Testis (tissue), 3 donors: ENCODE results near the gene TXN. TPM values are rescaled to one million over a fixed set of nuclear protein-coding genes. Genes with fewer than 3 reads are reported as not detected.

Experiments used
- DNase-seq: peaks from one replicate; pipeline ENCODE4 v3.0.0-alpha.2; 2019
- H3K27ac ChIP-seq, 2 donors: fragments of 200-600 bp; sonication (generic); one replicate each; pipeline ENCODE4 v1.5.1; 2019
- H3K27me3 ChIP-seq: fragments of 200-600 bp; sonication (generic); one replicate; pipeline ENCODE4 v1.5.1; 2019
- H3K36me3 ChIP-seq: fragments of 200-600 bp; sonication (generic); one replicate; pipeline ENCODE4 v1.5.1; 2017; ENCODE audit warnings: low read depth; ENCODE audit errors: missing control alignments
- H3K4me1 ChIP-seq: fragments of 200-600 bp; sonication (generic); one replicate; pipeline ENCODE4 v1.5.1; 2019
- H3K4me3 ChIP-seq, 2 donors: fragments of 200-600 bp; sonication (generic); one replicate each; pipeline ENCODE4 v1.5.1; 2017 to 2019
- H3K9me3 ChIP-seq: fragments of 200-600 bp; sonication (generic); one replicate; pipeline ENCODE4 v1.5.1; 2017
- POLR2A ChIP-seq: fragments of 450-650 bp; IDR thresholded peaks from one replicate; pipeline ENCODE4 v1.6.1; 2017; ENCODE audit warnings: antibody characterized with exemption, mild to moderate bottlenecking, moderate library complexity
- WGBS, 2 donors: methylation state at CpG; one replicate each; pipeline ENCODE4 v1.1.5; 2018; 5-methylcytosine and 5-hydroxymethylcytosine counted together
- intact Hi-C: fragments of 100-400 bp; cut with DNase I; formaldehyde crosslinking; loops from one replicate; pipeline ENCODE4 v1.15.1; 2023; ENCODE audit warnings: low total_unique reads
- polyA plus RNA-seq: library from polyadenylated mRNA; stranded (reverse); fragments of 350-450 nt; fragmentation: Illumina TruSeq; extraction: RNeasy Lipid Tissue Mini Kit (QIAGEN cat#74804); gene quantifications from one replicate; pipeline ENCODE4 v1.2.3, GENCODE V29; 2014; ENCODE audit warnings: low read depth, low replicate concordance; ENCODE audit not compliant: insufficient read depth
- total RNA-seq, 2 donors: library from RNA; depleted of rRNA; stranded (reverse); fragments of >200 nt; gene quantifications; one replicate each; pipeline ENCODE4 v1.2.3, GENCODE V29; 2016
- TF ChIP-seq, protein P1 (sequence below), 3 experiments: fragments of 450-650 bp in 2 of 3; fragments of 200-600 bp in 1 of 3; sonication (generic) in 1 of 3; IDR thresholded peaks; one replicate each; pipeline ENCODE4 v1.5.1; 2016 to 2019; ENCODE audit warnings: antibody characterized with exemption in 3 of 3, mild to moderate bottlenecking in 2 of 3, moderate library complexity in 1 of 3

The TXN gene
- total and polyA plus RNA-seq, 3 donors from 2014 or later, result 30.2 to 57.0 (median 31.7) TPM

DNA sequence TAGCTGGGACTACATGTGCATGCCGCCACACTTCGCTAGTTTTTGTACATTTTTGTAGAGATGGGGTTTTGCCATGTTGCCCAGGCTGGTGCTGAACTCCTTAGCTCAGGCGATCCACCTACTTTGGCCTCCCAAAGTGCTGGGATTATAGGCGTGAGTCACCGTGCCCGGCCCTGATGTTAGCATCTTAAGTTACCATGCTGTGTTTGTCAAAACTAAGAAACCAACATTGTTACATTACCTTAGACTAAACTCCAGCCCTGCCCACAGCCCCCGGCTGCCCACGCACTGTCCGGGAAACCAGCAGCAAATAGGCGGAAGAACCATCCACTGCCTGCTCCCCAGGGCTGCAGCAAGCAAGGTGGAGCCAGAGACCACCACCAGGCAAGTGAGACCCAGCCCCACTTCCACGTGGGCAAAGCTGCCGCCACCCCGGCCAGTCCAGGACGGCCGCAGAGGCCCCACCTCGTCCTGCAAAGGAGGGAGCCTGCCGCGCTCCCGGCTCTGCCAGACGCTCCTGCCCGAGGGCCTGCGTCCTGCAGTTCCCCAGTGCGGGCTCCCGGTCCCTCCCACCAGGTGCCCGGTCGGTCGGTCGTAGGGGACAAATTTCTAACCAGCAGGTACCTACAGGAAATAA lies 35.7 kb upstream of the TXN start:
- no peak for TF ChIP-seq POLR2A
- TF ChIP-seq, protein P1, sequence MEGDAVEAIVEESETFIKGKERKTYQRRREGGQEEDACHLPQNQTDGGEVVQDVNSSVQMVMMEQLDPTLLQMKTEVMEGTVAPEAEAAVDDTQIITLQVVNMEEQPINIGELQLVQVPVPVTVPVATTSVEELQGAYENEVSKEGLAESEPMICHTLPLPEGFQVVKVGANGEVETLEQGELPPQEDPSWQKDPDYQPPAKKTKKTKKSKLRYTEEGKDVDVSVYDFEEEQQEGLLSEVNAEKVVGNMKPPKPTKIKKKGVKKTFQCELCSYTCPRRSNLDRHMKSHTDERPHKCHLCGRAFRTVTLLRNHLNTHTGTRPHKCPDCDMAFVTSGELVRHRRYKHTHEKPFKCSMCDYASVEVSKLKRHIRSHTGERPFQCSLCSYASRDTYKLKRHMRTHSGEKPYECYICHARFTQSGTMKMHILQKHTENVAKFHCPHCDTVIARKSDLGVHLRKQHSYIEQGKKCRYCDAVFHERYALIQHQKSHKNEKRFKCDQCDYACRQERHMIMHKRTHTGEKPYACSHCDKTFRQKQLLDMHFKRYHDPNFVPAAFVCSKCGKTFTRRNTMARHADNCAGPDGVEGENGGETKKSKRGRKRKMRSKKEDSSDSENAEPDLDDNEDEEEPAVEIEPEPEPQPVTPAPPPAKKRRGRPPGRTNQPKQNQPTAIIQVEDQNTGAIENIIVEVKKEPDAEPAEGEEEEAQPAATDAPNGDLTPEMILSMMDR (IDR thresholded peaks at IDR 0.05), result no peak
- H3K27ac ChIP-seq, result no peak overlapping the region
- H3K27me3 ChIP-seq, result no peaks in the 10 kb centered on the region
- peak overlapping the region in 1 of 2 donors; percentile 30 for H3K4me3 ChIP-seq
- WGBS, 2 donors, result 68 to 70% methylated on average over 26 to 28 of the region's 28 CpGs
- no peaks in the 10 kb centered on the region for H3K9me3 ChIP-seq
- no peaks in the 10 kb centered on the region for H3K4me1 ChIP-seq
- no peaks in the 10 kb centered on the region for H3K36me3 ChIP-seq
- DNase-seq, result no peak
- intact Hi-C loops, result no loop called here

- H3K36me3 ChIP-seq, result no peaks in the 10 kb centered on the region
- no peak overlapping the region for H3K27ac ChIP-seq
- WGBS, 2 donors, result 78 to 90% methylated on average over 1 of the region's 1 CpG
- no peak for DNase-seq
- no peaks in the 10 kb centered on the region for H3K4me1 ChIP-seq
- H3K27me3 ChIP-seq, result no peaks in the 10 kb centered on the region
- intact Hi-C loops, result no loop called here
- H3K4me3 ChIP-seq, result no peak overlapping the region
- H3K9me3 ChIP-seq, result no peaks in the 10 kb centered on the region
- TF ChIP-seq, protein P1 (IDR thresholded peaks at IDR 0.05), result no peak
- no peak for TF ChIP-seq POLR2A
Measured at GRCh38 chr9:110290001-110290400, 33.7 kb upstream of the TXN start.

- H3K27me3 ChIP-seq, result no peaks in the 10 kb centered on the region
- no peaks in the 10 kb centered on the region for H3K36me3 ChIP-seq
- intact Hi-C loops, result no loop called here
- H3K9me3 ChIP-seq, result no peaks in the 10 kb centered on the region
- TF ChIP-seq, protein P1 (IDR thresholded peaks at IDR 0.05), result no peak
- no peak for TF ChIP-seq POLR2A
- DNase-seq, result no peak
- WGBS, 2 donors, result 59 to 68% methylated on average over 4 of the region's 4 CpGs
- H3K27ac ChIP-seq, result no peak overlapping the region
- no peak overlapping the region for H3K4me3 ChIP-seq
- no peaks in the 10 kb centered on the region for H3K4me1 ChIP-seq
Measured at GRCh38 chr9:110288503-110288902, 32.2 kb upstream of the TXN start.

DNA sequence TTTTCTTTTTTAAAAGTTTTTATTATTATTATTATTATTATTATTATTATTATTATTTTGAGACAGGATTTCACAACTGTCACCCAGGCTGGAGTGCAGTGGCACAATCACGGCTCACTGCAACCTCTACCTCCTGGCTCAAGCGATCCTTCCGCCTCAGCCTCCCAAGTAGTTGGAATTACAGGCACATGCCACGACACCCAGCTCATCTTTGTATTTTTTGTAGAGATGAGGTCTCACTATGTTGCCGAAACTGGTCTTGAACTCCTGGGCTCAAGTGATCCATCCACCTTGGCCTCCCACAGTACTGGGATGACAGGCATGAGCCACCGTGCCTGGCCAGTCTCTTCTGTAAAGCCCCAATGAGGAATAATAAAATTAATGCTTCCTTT lies 31.0 kb upstream of the TXN start:
- TF ChIP-seq, protein P1 (IDR thresholded peaks at IDR 0.05), result no peak
- TF ChIP-seq POLR2A, result no peak
- WGBS, 2 donors, result 95 to 97% methylated on average over 6 of the region's 6 CpGs
- no peaks in the 10 kb centered on the region for H3K9me3 ChIP-seq
- DNase-seq, result no peak
- no peak overlapping the region for H3K4me3 ChIP-seq
- no peaks in the 10 kb centered on the region for H3K27me3 ChIP-seq
- intact Hi-C loops, result no loop called here
- no peaks in the 10 kb centered on the region for H3K36me3 ChIP-seq
- H3K27ac ChIP-seq, result no peak overlapping the region
- H3K4me1 ChIP-seq, result no peaks in the 10 kb centered on the region

GRCh38 chr9:110284211-110284844 lies 28.0 kb upstream of the TXN start:
- WGBS, 2 donors, result 82 to 84% methylated on average over 6 of the region's 6 CpGs
- Histone ChIP-seq H3K36me3 (no peaks in the 10 kb centered on the region), H3K9me3 (no peaks in the 10 kb centered on the region), H3K4me1 (no peaks in the 10 kb centered on the region), H3K27ac (no peak overlapping the region), H3K4me3 (no peak overlapping the region), H3K27me3 (no peaks in the 10 kb centered on the region)
- intact Hi-C loops, result no loop called here
- no peak for TF ChIP-seq POLR2A
- TF ChIP-seq, protein P1 (IDR thresholded peaks at IDR 0.05), result no peak
- DNase-seq, result no peak
